Vagina (tissue), 2 donors: ENCODE measurements around the gene TECR. TPM values are rescaled to one million over a fixed set of nuclear protein-coding genes. Genes with fewer than 3 reads are reported as not detected.

Experiments
- DNase-seq, 2 donors: peaks; one replicate each; pipeline ENCODE4 v3.0.0-alpha.2; 2017; ENCODE audit errors: extremely low spot score in 2 of 2
- H3K27ac ChIP-seq: fragments of 200-600 bp; sonication (generic); one replicate; pipeline ENCODE4 v1.5.1; 2019
- H3K27me3 ChIP-seq: fragments of 200-600 bp; sonication (generic); one replicate; pipeline ENCODE4 v1.5.1; 2019
- H3K36me3 ChIP-seq, 2 donors: fragments of 200-600 bp; sonication (generic); one replicate each; pipeline ENCODE4 v1.5.1; 2017 to 2019
- H3K4me1 ChIP-seq: fragments of 200-600 bp; sonication (generic); one replicate; pipeline ENCODE4 v1.5.1; 2019
- H3K4me3 ChIP-seq, 2 donors: fragments of 200-600 bp; sonication (generic); 1 replicate in 1 of 2; 2 replicates in 1 of 2; pipeline ENCODE4 v1.5.1; 2016 to 2019
- H3K9me3 ChIP-seq: fragments of 200-600 bp; sonication (generic); one replicate; pipeline ENCODE4 v1.5.1; 2019
- POLR2A ChIP-seq, 2 donors: fragments of 450-650 bp; IDR thresholded peaks; one replicate each; pipeline ENCODE4 v1.6.1; 2017; ENCODE audit warnings: antibody characterized with exemption in 2 of 2, mild to moderate bottlenecking in 2 of 2, moderate library complexity in 2 of 2
- POLR2AphosphoS5 ChIP-seq, 2 donors: sonication (generic); formaldehyde crosslinking; IDR thresholded peaks; one replicate each; pipeline ENCODE4 v1.9.0; 2017; ENCODE audit warnings: antibody characterized with exemption in 2 of 2, mild to moderate bottlenecking in 2 of 2, low read depth in 1 of 2; ENCODE audit not compliant: insufficient read depth in 1 of 2
- intact Hi-C: fragments of 100-400 bp; cut with DNase I; formaldehyde crosslinking; loops from one replicate; pipeline ENCODE4 v1.15.1; 2023
- total RNA-seq: library from RNA; depleted of rRNA; stranded (reverse); fragments of >200 nt; gene quantifications from one replicate; pipeline ENCODE4 v1.2.3, GENCODE V29; 2016
- TF ChIP-seq, protein P1 (sequence below), 3 experiments: fragments of 450-650 bp in 2 of 3; fragments of 200-600 bp in 1 of 3; sonication (generic) in 1 of 3; IDR thresholded peaks; one replicate each; pipeline ENCODE4 v1.5.1; 2017 to 2019; ENCODE audit warnings: antibody characterized with exemption in 3 of 3, mild to moderate bottlenecking in 2 of 3, moderate library complexity in 2 of 3

Gene TECR
- total RNA-seq, 1 donor from 2014 or later = 110 TPM

DNA sequence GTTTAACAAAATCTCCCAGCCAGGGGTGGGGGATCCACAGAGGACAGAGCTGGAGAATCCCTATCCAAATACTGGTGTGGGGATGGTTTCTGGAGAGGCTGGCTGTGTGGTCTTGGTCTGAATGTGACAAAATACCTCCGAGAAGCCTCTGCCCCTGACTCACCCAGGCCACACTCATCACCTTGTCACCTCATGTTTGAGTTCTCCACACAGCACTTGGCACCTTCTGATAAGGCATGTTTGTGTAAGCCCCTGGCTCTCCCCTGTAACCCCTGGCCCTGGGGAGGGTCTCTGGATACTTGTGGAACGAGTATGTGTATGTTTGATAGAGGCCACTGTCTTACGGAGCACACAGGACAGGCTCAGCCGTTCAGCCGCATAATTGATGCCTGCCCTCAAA is 14.7 kb downstream of the TECR start:
- no peaks in the 10 kb centered on the region for H3K36me3 ChIP-seq
- no peaks in the 10 kb centered on the region for H3K9me3 ChIP-seq
- H3K4me1 ChIP-seq = peaks cover 36% of the 10 kb centered on the region
- H3K27ac ChIP-seq = peak overlapping the region; percentile 46
- no peak for DNase-seq
- H3K27me3 ChIP-seq = no peaks in the 10 kb centered on the region
- TF ChIP-seq, protein P1, sequence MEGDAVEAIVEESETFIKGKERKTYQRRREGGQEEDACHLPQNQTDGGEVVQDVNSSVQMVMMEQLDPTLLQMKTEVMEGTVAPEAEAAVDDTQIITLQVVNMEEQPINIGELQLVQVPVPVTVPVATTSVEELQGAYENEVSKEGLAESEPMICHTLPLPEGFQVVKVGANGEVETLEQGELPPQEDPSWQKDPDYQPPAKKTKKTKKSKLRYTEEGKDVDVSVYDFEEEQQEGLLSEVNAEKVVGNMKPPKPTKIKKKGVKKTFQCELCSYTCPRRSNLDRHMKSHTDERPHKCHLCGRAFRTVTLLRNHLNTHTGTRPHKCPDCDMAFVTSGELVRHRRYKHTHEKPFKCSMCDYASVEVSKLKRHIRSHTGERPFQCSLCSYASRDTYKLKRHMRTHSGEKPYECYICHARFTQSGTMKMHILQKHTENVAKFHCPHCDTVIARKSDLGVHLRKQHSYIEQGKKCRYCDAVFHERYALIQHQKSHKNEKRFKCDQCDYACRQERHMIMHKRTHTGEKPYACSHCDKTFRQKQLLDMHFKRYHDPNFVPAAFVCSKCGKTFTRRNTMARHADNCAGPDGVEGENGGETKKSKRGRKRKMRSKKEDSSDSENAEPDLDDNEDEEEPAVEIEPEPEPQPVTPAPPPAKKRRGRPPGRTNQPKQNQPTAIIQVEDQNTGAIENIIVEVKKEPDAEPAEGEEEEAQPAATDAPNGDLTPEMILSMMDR (IDR thresholded peaks at IDR 0.05) = no peak
- TF ChIP-seq POLR2AphosphoS5 (IDR thresholded peaks at IDR 0.05; ENCODE audit: insufficient read depth in 1 of 2, low read depth in 1 of 2) = no peak
- TF ChIP-seq POLR2A (IDR thresholded peaks at IDR 0.05) = no peak
- intact Hi-C loops = no loop called here
- no peak overlapping the region for H3K4me3 ChIP-seq

DNA sequence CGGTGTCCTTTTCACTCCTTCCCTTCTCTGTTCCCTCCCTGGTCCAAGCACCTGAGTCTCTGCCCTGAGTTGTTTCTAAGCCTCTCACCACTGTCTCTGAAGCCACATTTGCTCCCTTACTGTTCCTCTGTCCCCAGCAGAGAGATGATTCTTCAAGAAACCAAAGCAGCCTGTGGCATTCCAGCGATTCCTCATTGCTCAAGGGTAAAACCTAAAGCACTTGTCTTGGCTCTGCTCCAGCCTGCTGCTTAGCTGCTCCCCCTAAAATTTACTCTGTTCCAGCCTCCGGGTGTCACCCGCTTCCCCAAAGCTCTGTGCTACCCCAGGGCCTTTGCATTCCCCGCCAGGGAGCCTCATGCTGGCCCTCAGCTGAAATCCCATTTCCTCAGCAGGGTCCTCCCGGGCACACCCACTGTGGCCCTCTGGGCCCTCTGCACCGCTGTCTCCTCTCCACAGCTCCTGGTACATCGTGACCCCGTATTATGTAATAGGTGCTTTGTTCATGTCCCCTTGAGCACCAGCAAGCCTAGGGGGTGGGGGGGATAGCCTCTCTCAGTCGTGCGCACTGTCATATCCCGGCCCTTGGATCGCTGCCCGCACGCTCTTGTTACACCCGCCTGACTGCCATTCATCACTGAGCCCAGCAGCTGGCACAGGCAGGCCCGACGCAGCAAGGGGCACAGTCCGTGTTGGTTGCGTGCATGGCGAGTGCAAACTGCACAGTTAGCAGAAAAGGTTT is 15.8 kb downstream of the TECR start:
- peaks cover 44% of the 10 kb centered on the region for H3K4me1 ChIP-seq
- DNase-seq = no peak
- H3K27ac ChIP-seq = peak overlapping the region; percentile 21

DNA sequence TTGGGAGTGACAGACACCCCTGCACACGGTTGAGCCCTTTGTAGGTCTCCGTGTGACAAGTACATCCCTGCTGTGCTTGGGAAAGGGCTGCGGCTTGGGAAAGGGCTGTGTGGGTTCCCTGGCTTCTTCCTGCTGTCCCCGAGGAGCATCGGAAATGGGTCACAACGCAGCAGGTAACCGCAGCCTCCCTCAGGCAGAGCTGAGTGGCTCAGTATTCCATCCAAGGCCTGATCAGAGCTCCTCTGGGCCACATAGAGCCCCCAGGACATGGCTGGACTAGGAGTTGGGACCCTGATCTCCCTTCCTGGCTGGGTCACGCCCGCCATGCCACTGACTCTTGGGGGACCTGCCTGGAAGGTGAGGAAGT is 16.3 kb downstream of the TECR start:
- Histone ChIP-seq H3K27me3 (no peaks in the 10 kb centered on the region), H3K4me3 (no peak overlapping the region), H3K4me1 (peaks cover 50% of the 10 kb centered on the region), H3K36me3 (no peaks in the 10 kb centered on the region), H3K27ac (peak overlapping the region; percentile 21), H3K9me3 (no peaks in the 10 kb centered on the region)
- no peak for DNase-seq
- intact Hi-C loops = no loop called here
- TF ChIP-seq, protein P1 (IDR thresholded peaks at IDR 0.05) = no peak
- TF ChIP-seq POLR2A (IDR thresholded peaks at IDR 0.05) = no peak
- TF ChIP-seq POLR2AphosphoS5 (IDR thresholded peaks at IDR 0.05; ENCODE audit: insufficient read depth in 1 of 2, low read depth in 1 of 2) = no peak

More for the DNA sequence above, 15.8 kb downstream of the TECR start:
- H3K36me3 ChIP-seq = no peaks in the 10 kb centered on the region
- no peak overlapping the region for H3K4me3 ChIP-seq
- no peaks in the 10 kb centered on the region for H3K9me3 ChIP-seq
- TF ChIP-seq, protein P1 (IDR thresholded peaks at IDR 0.05) = no peak
- no peak for TF ChIP-seq POLR2AphosphoS5 (IDR thresholded peaks at IDR 0.05; ENCODE audit: insufficient read depth in 1 of 2, low read depth in 1 of 2)
- no peak for TF ChIP-seq POLR2A (IDR thresholded peaks at IDR 0.05)
- no peaks in the 10 kb centered on the region for H3K27me3 ChIP-seq
- intact Hi-C loops = no loop called here

DNA sequence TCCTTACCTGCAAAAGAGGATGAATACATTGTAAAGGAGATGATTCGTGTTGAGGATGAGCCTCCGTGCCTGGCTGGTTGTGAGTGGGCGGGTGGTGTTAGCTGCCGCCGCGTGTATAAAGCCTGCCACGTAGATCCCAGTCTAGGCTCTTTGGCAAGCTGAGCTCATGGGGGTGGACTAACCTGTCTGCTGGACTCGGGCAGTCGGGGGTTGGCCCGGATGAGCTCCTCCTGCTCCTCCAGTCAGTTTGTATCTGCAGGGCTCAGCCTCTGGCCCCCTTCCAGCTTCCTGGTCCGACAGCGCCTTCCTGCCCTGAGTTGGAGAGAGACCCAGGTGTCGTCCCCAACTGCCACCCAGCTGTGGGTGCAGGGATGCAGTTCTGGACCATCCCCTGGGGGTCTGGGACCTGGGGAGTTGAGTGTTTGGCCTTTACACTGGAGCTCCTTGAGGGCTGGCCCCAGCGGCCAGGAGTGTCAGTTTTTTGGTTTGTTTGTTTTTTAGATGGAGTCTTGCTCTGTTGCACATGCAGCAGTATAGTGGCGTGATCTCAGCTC is 20.9 kb downstream of the TECR start:
- intact Hi-C loops = no loop called here
- Histone ChIP-seq H3K27me3 (no peaks in the 10 kb centered on the region), H3K4me1 (peaks cover 59% of the 10 kb centered on the region), H3K27ac (no peak overlapping the region), H3K4me3 (no peak overlapping the region), H3K36me3 (no peaks in the 10 kb centered on the region), H3K9me3 (no peaks in the 10 kb centered on the region)
- no peak for DNase-seq
- TF ChIP-seq POLR2AphosphoS5 (IDR thresholded peaks at IDR 0.05; ENCODE audit: insufficient read depth in 1 of 2, low read depth in 1 of 2) (no peak), POLR2A (IDR thresholded peaks at IDR 0.05) (no peak)
- TF ChIP-seq, protein P1 (IDR thresholded peaks at IDR 0.05) = no peak
